K562 (cell line): ENCODE results near the gene ZNF582. TPM values are rescaled to one million over a fixed set of nuclear protein-coding genes. Genes with fewer than 3 reads are reported as not detected.
A peak's percentile ranks its signal among the peaks of the same experiment; 100 is the strongest.

Source experiments
- BRD9 ChIP-seq: fragments of 450-650 bp; IDR thresholded peaks from 2 replicates; pipeline ENCODE4 v1.6.1; 2018; ENCODE audit warnings: low read depth; ENCODE audit not compliant: partially characterized antibody
- FOXA3 ChIP-seq, 2 experiments: fragments of 450-650 bp in 1 of 2; sonication (generic) in 1 of 2; formaldehyde crosslinking; IDR thresholded peaks in 1 of 2; conservative IDR thresholded peaks in 1 of 2; 2 replicates each; pipeline versions ENCODE4 v1.4.0 to v1.8.0; 2020 to 2022; ENCODE audit warnings: mild to moderate bottlenecking in 2 of 2, missing genetic modification reagents in 1 of 2
- ILF3 ChIP-seq: fragments of 450-650 bp; IDR thresholded peaks from 2 replicates; pipeline ENCODE4 v1.6.1; 2018; ENCODE audit warnings: antibody characterized with exemption, mild to moderate bottlenecking, moderate library complexity, borderline replicate concordance
- NFXL1 ChIP-seq: fragments of 450-650 bp; formaldehyde crosslinking; IDR thresholded peaks from 2 replicates; pipeline ENCODE4 v1.4.0; 2021; ENCODE audit warnings: mild to moderate bottlenecking
- PPARD ChIP-seq: fragments of 250-450 bp; sonication (Bioruptor Pico); IDR thresholded peaks from 2 replicates; pipeline ENCODE4 v1.8.0; 2022; ENCODE audit warnings: inconsistent platforms, mild to moderate bottlenecking, moderate library complexity
- PRMT5 ChIP-seq: sonication (generic); formaldehyde crosslinking; IDR thresholded peaks from 2 replicates; pipeline ENCODE4 v1.5.0; 2020; ENCODE audit warnings: missing genetic modification reagents
- SAP30 ChIP-seq: fragments of 200-600 bp; sonication (generic); IDR thresholded peaks from 2 replicates; pipeline ENCODE4 v1.6.1; 2012; ENCODE audit warnings: borderline replicate concordance, low read depth, mild to moderate bottlenecking, moderate library complexity, low read length, control low read depth, inconsistent platforms; ENCODE audit not compliant: insufficient read depth, poor library complexity, severe bottlenecking
- SREBF1 ChIP-seq: fragments of 150-350 bp; IDR thresholded peaks from 2 replicates; pipeline ENCODE4 v1.6.1; 2014; ENCODE audit warnings: antibody characterized with exemption, low read depth, low read length, borderline replicate concordance
- TAF9B ChIP-seq: fragments of 450-650 bp; IDR thresholded peaks from 2 replicates; pipeline ENCODE4 v1.6.1; 2018; ENCODE audit warnings: mild to moderate bottlenecking; ENCODE audit not compliant: partially characterized antibody
- THRAP3 ChIP-seq: fragments of 450-650 bp; IDR thresholded peaks from 2 replicates; pipeline ENCODE4 v1.6.1; 2016; ENCODE audit warnings: mild to moderate bottlenecking, inconsistent platforms, borderline replicate concordance
- ZBTB8A ChIP-seq: fragments of 450-650 bp; IDR thresholded peaks from 2 replicates; pipeline ENCODE4 v1.6.1; 2018; ENCODE audit warnings: mild to moderate bottlenecking, moderate library complexity; ENCODE audit not compliant: partially characterized antibody
- ZFP36 ChIP-seq: fragments of 150-350 bp; IDR thresholded peaks from 2 replicates; pipeline ENCODE4 v1.6.1; 2018; ENCODE audit warnings: low read length, low read depth; ENCODE audit not compliant: partially characterized antibody
- ZKSCAN8 ChIP-seq: fragments of 200-800 bp; sonication (Bioruptor generic); IDR thresholded peaks from 2 replicates; pipeline ENCODE4 v1.6.1; 2016; ENCODE audit warnings: missing genetic modification characterization, missing compliant biosample characterization
- ZNF121 ChIP-seq: sonication (generic); formaldehyde crosslinking; conservative IDR thresholded peaks from 2 replicates; pipeline ENCODE4 v1.8.0; 2022; ENCODE audit warnings: missing genetic modification reagents
- ZNF175 ChIP-seq: fragments of 200-800 bp; sonication (Bioruptor generic); IDR thresholded peaks from 2 replicates; pipeline ENCODE4 v1.6.1; 2016; ENCODE audit warnings: low read depth, mild to moderate bottlenecking, missing genetic modification characterization, missing compliant biosample characterization
- ZNF444 ChIP-seq: fragments of 250-450 bp; sonication (Bioruptor Pico); IDR thresholded peaks from 2 replicates; pipeline ENCODE4 v1.4.0; 2020; ENCODE audit warnings: mild to moderate bottlenecking, moderate library complexity
- ZSCAN29 ChIP-seq: fragments of 450-650 bp; IDR thresholded peaks from 2 replicates; pipeline ENCODE4 v1.6.1; 2017
- polyA plus RNA-seq, 8 experiments: library from polyadenylated mRNA; depleted of rRNA in 4 of 8; stranded (reverse) in 5 of 8; unstranded in 3 of 8; fragments of >200 nt; fragmentation: Nextera tagmentation in 2 of 8; fragmentation: Illumina TruSeq in 1 of 8; extraction: Ambion mirVana in 2 of 8; extraction: Trizol in 1 of 8; gene quantifications; 2 replicates each; pipeline versions ENCODE4 v1.2.1 to v1.2.3, GENCODE V29; 2011 to 2014; ENCODE audit warnings: inconsistent platforms in 1 of 8, missing spikeins in 1 of 8
- total RNA-seq, 7 experiments: library from RNA; depleted of rRNA in 6 of 7; stranded (reverse); fragments of >200 nt in 6 of 7; fragmentation: Illumina TruSeq in 2 of 7; extraction: Trizol in 2 of 7; gene quantifications; 2 replicates each; pipeline versions ENCODE4 v1.2.1 to v1.2.3, GENCODE V29; 2011 to 2021; ENCODE audit warnings: low replicate concordance in 1 of 7
- TF ChIP-seq, protein P1 (sequence below): fragments of 250-450 bp; sonication (Bioruptor Pico); IDR thresholded peaks from 2 replicates; pipeline ENCODE4 v1.5.1; 2021; ENCODE audit warnings: mild to moderate bottlenecking
- TF ChIP-seq, protein P2 (sequence below): fragments of 450-650 bp; IDR thresholded peaks from 2 replicates; pipeline ENCODE4 v1.6.1; 2016; ENCODE audit warnings: mild to moderate bottlenecking
- TF ChIP-seq, protein P3 (sequence below): fragments of 250-450 bp; sonication (Bioruptor Pico); IDR thresholded peaks from 2 replicates; pipeline ENCODE4 v1.4.0; 2020; ENCODE audit warnings: borderline replicate concordance

ZNF582 gene
- total and polyA plus RNA-seq, 9 of the 15 experiments (the other 6 are each of a cell fraction or from before 2014, with no cell fraction given): 0.72 to 3.3 (median 1.6) TPM

DNA sequence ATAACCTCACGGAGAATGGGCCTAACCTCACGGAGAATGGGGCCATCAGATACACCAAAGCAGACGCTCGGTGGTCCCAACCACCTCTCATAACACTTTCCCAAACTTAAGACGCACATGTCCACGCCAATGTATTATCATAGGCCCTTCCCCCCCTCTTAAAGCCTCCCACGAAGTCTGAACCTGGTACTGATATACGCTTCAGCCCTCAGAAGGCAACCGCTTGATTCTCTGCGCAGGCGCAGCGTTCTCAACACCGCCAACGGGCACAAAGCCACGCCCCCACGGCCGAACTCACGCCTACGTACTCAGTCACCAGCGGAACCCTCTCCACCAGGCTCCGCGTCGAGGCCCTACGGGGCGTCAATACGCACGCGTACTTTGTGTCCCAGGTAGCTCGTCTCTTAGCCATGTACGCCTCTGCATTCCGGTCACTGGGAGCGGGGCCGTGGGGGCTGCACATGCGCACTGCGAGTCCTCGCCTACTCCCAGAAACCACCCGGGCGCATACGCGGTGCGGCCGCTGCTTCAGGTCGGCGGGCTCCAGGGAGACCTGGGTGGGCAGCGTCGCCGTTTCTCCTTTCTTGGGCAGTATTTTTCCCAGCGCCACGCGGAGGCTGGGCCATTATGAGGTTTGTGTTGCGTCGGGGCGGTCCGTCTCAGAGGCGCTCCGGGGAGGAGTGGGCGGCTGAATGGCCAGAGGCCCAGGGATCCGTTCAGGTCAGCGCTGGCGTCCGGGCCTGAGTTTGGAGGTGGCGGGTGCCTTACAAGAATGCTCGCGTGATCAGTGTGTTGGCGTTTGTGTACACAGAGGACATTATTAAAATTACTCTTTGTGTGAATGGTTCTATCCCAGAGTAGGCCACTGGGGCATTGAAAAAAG is 25.3 kb downstream of the ZNF582 start (continued):
- TF ChIP-seq ZNF175 (CRISPR knock-in tag) (no peak), SREBF1 (no peak), PRMT5 (CRISPR knock-in tag) (no peak), NFXL1 (CRISPR knock-in tag) (no peak), ZFP36 (no peak), THRAP3 (no peak), BRD9 (no peak), FOXA3 (CRISPR knock-in tag; conservative IDR thresholded peaks at IDR 0.05 in 1 of 2, IDR thresholded peaks at IDR 0.05 in 1 of 2) (no peak), ZNF444 (CRISPR knock-in tag) (no peak), ZKSCAN8 (CRISPR knock-in tag) (no peak), PPARD (CRISPR knock-in tag) (no peak), SAP30 (no peak), ZBTB8A (no peak), ZNF121 (CRISPR knock-in tag) (0 out of 2 replicates have a peak, but pooled peaks have one; percentile 26), TAF9B (peak; percentile 63), ILF3 (no peak), ZSCAN29 (no peak)
- TF ChIP-seq, protein P1, sequence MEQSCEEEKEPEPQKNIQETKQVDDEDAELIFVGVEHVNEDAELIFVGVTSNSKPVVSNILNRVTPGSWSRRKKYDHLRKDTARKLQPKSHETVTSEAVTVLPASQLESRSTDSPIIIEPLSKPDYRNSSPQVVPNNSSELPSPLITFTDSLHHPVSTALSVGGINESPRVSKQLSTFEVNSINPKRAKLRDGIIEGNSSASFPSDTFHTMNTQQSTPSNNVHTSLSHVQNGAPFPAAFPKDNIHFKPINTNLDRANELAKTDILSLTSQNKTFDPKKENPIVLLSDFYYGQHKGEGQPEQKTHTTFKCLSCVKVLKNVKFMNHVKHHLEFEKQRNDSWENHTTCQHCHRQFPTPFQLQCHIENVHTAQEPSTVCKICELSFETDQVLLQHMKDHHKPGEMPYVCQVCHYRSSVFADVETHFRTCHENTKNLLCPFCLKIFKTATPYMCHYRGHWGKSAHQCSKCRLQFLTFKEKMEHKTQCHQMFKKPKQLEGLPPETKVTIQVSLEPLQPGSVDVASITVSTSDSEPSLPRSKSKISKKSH: no peak
- TF ChIP-seq, protein P2, sequence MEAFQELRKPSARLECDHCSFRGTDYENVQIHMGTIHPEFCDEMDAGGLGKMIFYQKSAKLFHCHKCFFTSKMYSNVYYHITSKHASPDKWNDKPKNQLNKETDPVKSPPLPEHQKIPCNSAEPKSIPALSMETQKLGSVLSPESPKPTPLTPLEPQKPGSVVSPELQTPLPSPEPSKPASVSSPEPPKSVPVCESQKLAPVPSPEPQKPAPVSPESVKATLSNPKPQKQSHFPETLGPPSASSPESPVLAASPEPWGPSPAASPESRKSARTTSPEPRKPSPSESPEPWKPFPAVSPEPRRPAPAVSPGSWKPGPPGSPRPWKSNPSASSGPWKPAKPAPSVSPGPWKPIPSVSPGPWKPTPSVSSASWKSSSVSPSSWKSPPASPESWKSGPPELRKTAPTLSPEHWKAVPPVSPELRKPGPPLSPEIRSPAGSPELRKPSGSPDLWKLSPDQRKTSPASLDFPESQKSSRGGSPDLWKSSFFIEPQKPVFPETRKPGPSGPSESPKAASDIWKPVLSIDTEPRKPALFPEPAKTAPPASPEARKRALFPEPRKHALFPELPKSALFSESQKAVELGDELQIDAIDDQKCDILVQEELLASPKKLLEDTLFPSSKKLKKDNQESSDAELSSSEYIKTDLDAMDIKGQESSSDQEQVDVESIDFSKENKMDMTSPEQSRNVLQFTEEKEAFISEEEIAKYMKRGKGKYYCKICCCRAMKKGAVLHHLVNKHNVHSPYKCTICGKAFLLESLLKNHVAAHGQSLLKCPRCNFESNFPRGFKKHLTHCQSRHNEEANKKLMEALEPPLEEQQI: no peak
- TF ChIP-seq, protein P3, sequence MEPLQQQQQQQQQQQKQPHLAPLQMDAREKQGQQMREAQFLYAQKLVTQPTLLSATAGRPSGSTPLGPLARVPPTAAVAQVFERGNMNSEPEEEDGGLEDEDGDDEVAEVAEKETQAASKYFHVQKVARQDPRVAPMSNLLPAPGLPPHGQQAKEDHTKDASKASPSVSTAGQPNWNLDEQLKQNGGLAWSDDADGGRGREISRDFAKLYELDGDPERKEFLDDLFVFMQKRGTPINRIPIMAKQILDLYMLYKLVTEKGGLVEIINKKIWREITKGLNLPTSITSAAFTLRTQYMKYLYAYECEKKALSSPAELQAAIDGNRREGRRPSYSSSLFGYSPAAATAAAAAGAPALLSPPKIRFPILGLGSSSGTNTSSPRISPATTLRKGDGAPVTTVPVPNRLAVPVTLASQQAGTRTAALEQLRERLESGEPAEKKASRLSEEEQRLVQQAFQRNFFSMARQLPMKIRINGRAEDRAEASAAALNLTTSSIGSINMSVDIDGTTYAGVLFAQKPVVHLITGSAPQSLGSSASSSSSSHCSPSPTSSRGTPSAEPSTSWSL (CRISPR knock-in tag): no peak
